ENCODE measurements around the gene PRDM16. TPM values are rescaled to one million over a fixed set of nuclear protein-coding genes. Genes with fewer than 3 reads are reported as not detected.
"Not testable (repeated sequence)": the region's sequence is repeated elsewhere in the genome, so short reads cannot be mapped to it uniquely, and the experiment has no call there.

PRDM16 gene
- total RNA-seq, 1 donor: 19.9 TPM

GRCh38 chr1:3156936-3157335 is 87.9 kb downstream of the PRDM16 start:
- DNase-seq (ENCODE audit: low read depth in 2 of 3, low spot score in 2 of 3): no peak

- peak in 1 of 3 donors; percentile 58 for DNase-seq (ENCODE audit: low read depth in 2 of 3, low spot score in 2 of 3)
These were observed 89.3 kb downstream of the PRDM16 start for GRCh38 chr1:3158347-3158746.

- DNase-seq (ENCODE audit: low read depth in 2 of 3, low spot score in 2 of 3): peak in 1 of 3 donors; percentile 32
These were observed 90.1 kb downstream of the PRDM16 start for GRCh38 chr1:3159121-3159520.

GRCh38 chr1:3159996-3160395 is 91.0 kb downstream of the PRDM16 start:
- DNase-seq (ENCODE audit: low read depth in 2 of 3, low spot score in 2 of 3): no peak

- DNase-seq (ENCODE audit: low read depth in 2 of 3, low spot score in 2 of 3): peak in 1 of 3 donors; percentile 52
These were observed 91.7 kb downstream of the PRDM16 start for GRCh38 chr1:3160647-3161145.

- peak in 1 of 3 donors; percentile 42 for DNase-seq (ENCODE audit: low read depth in 2 of 3, low spot score in 2 of 3)
These were observed 92.3 kb downstream of the PRDM16 start for GRCh38 chr1:3161176-3161840.

GRCh38 chr1:3162322-3162882 is 93.4 kb downstream of the PRDM16 start:
- no peak for DNase-seq (ENCODE audit: low read depth in 2 of 3, low spot score in 2 of 3)

GRCh38 chr1:3163356-3163755 is 94.4 kb downstream of the PRDM16 start:
- DNase-seq (ENCODE audit: low read depth in 2 of 3, low spot score in 2 of 3): no peak

- DNase-seq (ENCODE audit: low read depth in 2 of 3, low spot score in 2 of 3): no peak
These were observed 95.7 kb downstream of the PRDM16 start for GRCh38 chr1:3164671-3165070.

GRCh38 chr1:3165189-3165588 is 96.2 kb downstream of the PRDM16 start:
- not testable (repeated sequence) for DNase-seq (ENCODE audit: low read depth in 2 of 3, low spot score in 2 of 3)

- no peak for DNase-seq (ENCODE audit: low read depth in 2 of 3, low spot score in 2 of 3)
These were observed 97.4 kb downstream of the PRDM16 start for GRCh38 chr1:3166206-3166918.

GRCh38 chr1:3167255-3167654 is 98.3 kb downstream of the PRDM16 start:
- DNase-seq (ENCODE audit: low read depth in 2 of 3, low spot score in 2 of 3): no peak

GRCh38 chr1:3168678-3169077 is 99.7 kb downstream of the PRDM16 start:
- no peak for DNase-seq (ENCODE audit: low read depth in 2 of 3, low spot score in 2 of 3)

- DNase-seq (ENCODE audit: low read depth in 2 of 3, low spot score in 2 of 3): no peak
These were observed 100.8 kb downstream of the PRDM16 start for GRCh38 chr1:3169665-3170356.

GRCh38 chr1:3170561-3171453 is 101.8 kb downstream of the PRDM16 start:
- peak in 2 of 3 donors; percentile 70 to 81 for DNase-seq (ENCODE audit: low read depth in 2 of 3, low spot score in 2 of 3)

- DNase-seq (ENCODE audit: low read depth in 2 of 3, low spot score in 2 of 3): no peak
These were observed 102.8 kb downstream of the PRDM16 start for GRCh38 chr1:3171761-3172160.

GRCh38 chr1:3172431-3173380 is 103.7 kb downstream of the PRDM16 start:
- no peak for DNase-seq (ENCODE audit: low read depth in 2 of 3, low spot score in 2 of 3)

GRCh38 chr1:3173381-3173980 is 104.5 kb downstream of the PRDM16 start:
- peak in 1 of 3 donors; percentile 50 for DNase-seq (ENCODE audit: low read depth in 2 of 3, low spot score in 2 of 3)
